Measurements from ENCODE around the gene XPO1. TPM values are rescaled to one million over a fixed set of nuclear protein-coding genes. Genes with fewer than 3 reads are reported as not detected.
"Not testable (repeated sequence)": the region's sequence is repeated elsewhere in the genome, so short reads cannot be mapped to it uniquely, and the experiment has no call there.

XPO1 gene
- total RNA-seq, 6 donors from 2014 or later, result 52.2 to 145 (median 81.9) TPM

- no peaks in the 10 kb centered on the region for H3K4me1 ChIP-seq
- ATAC-seq (ENCODE audit: low FRiP score in 2 of 2), result no peak
- DNase-seq, result no peak
- H3K27ac ChIP-seq, result no peak overlapping the region
- H3K9me3 ChIP-seq, result no peaks in the 10 kb centered on the region
- H3K27me3 ChIP-seq, result no peaks in the 10 kb centered on the region
- H3K4me3 ChIP-seq, result no peak overlapping the region
- no peak for TF ChIP-seq POLR2A (IDR thresholded peaks at IDR 0.05)
- no peak for TF ChIP-seq EP300 (IDR thresholded peaks at IDR 0.05)
- TF ChIP-seq CTCF (IDR thresholded peaks at IDR 0.05), result no peak
- no peak for TF ChIP-seq POLR2AphosphoS5 (IDR thresholded peaks at IDR 0.05)
- WGBS, 2 donors, result 88 to 93% methylated on average over 6 of the region's 6 CpGs
- no peaks in the 10 kb centered on the region for H3K36me3 ChIP-seq
Observed at GRCh38 chr2:61557381-61557780, 19.2 kb upstream of the XPO1 start.

- no peak for TF ChIP-seq POLR2A (IDR thresholded peaks at IDR 0.05)
- no peak for ATAC-seq (ENCODE audit: low FRiP score in 2 of 2)
- 86 to 88% methylated on average over 1 of the region's 1 CpG for WGBS, 2 donors
- no peaks in the 10 kb centered on the region for H3K4me1 ChIP-seq
- no peaks in the 10 kb centered on the region for H3K9me3 ChIP-seq
- no peak overlapping the region for H3K4me3 ChIP-seq
- H3K27me3 ChIP-seq, result no peaks in the 10 kb centered on the region
- H3K27ac ChIP-seq, result no peak overlapping the region
- DNase-seq, result no peak
- no peaks in the 10 kb centered on the region for H3K36me3 ChIP-seq
Observed at GRCh38 chr2:61554604-61555003, 16.4 kb upstream of the XPO1 start.

GRCh38 chr2:61550375-61551209, 12.4 kb upstream of the XPO1 start:
- H3K9me3 ChIP-seq, result no peaks in the 10 kb centered on the region
- no peak overlapping the region for H3K4me3 ChIP-seq
- H3K4me1 ChIP-seq, result no peaks in the 10 kb centered on the region
- no peak for TF ChIP-seq EP300 (IDR thresholded peaks at IDR 0.05)
- TF ChIP-seq CTCF (IDR thresholded peaks at IDR 0.05), result no peak
- no peak for TF ChIP-seq POLR2A (IDR thresholded peaks at IDR 0.05)
- no peak for TF ChIP-seq POLR2AphosphoS5 (IDR thresholded peaks at IDR 0.05)
- no peak overlapping the region for H3K27ac ChIP-seq
- 83 to 84% methylated on average over 5 of the region's 5 CpGs for WGBS, 2 donors
- DNase-seq (no peak), ATAC-seq (ENCODE audit: low FRiP score in 2 of 2) (no peak)
- H3K36me3 ChIP-seq, result no peaks in the 10 kb centered on the region
- no peaks in the 10 kb centered on the region for H3K27me3 ChIP-seq

GRCh38 chr2:61549546-61549945, 11.4 kb upstream of the XPO1 start:
- Histone ChIP-seq H3K27ac (no peak overlapping the region), H3K4me1 (no peaks in the 10 kb centered on the region), H3K4me3 (no peak overlapping the region), H3K27me3 (no peaks in the 10 kb centered on the region), H3K9me3 (no peaks in the 10 kb centered on the region), H3K36me3 (no peaks in the 10 kb centered on the region)
- DNase-seq, result no peak
- no peak for TF ChIP-seq POLR2A (IDR thresholded peaks at IDR 0.05)
- TF ChIP-seq POLR2AphosphoS5 (IDR thresholded peaks at IDR 0.05), result no peak
- TF ChIP-seq EP300 (IDR thresholded peaks at IDR 0.05), result no peak
- no peak for TF ChIP-seq CTCF (IDR thresholded peaks at IDR 0.05)
- ATAC-seq (ENCODE audit: low FRiP score in 2 of 2), result no peak
- 85 to 92% methylated on average over 2 of the region's 2 CpGs for WGBS, 2 donors

GRCh38 chr2:61543062-61543461, 4.9 kb upstream of the XPO1 start:
- H3K4me1 ChIP-seq, result peaks cover 4 to 8% (median 6%) of the 10 kb centered on the region in 4 donors
- no peak overlapping the region for H3K27ac ChIP-seq
- no peaks in the 10 kb centered on the region for H3K36me3 ChIP-seq
- no peak for ATAC-seq (ENCODE audit: low FRiP score in 2 of 2)
- TF ChIP-seq CTCF (IDR thresholded peaks at IDR 0.05), result no peak
- no peak for TF ChIP-seq POLR2AphosphoS5 (IDR thresholded peaks at IDR 0.05)
- TF ChIP-seq EP300 (IDR thresholded peaks at IDR 0.05), result no peak
- TF ChIP-seq POLR2A (IDR thresholded peaks at IDR 0.05), result no peak
- H3K4me3 ChIP-seq, result no peak overlapping the region
- no peak for DNase-seq
- WGBS, 2 donors, result 86 to 96% methylated on average over 2 of the region's 2 CpGs
- no peaks in the 10 kb centered on the region for H3K9me3 ChIP-seq
- no peaks in the 10 kb centered on the region for H3K27me3 ChIP-seq

- H3K36me3 ChIP-seq; H3K9me3 ChIP-seq; ATAC-seq (ENCODE audit: low FRiP score in 2 of 2); H3K4me3 ChIP-seq; H3K27ac ChIP-seq; DNase-seq; H3K27me3 ChIP-seq: not testable (repeated sequence)
- H3K4me1 ChIP-seq, result peaks cover 10 to 14% (median 10%) of the 10 kb centered on the region in 4 donors
- WGBS, 2 donors, result 96 to 100% methylated on average over 10 of the region's 10 CpGs
Observed at GRCh38 chr2:61540167-61540566, 2.0 kb upstream of the XPO1 start.

Data from upper lobe of left lung (tissue), 6 donors.